ENCODE measurements around the gene CD7.

Gene CD7

GRCh38 chr17:82330322-82331239 is 13.2 kb upstream of the CD7 start:
- TF ChIP-seq, protein P1, sequence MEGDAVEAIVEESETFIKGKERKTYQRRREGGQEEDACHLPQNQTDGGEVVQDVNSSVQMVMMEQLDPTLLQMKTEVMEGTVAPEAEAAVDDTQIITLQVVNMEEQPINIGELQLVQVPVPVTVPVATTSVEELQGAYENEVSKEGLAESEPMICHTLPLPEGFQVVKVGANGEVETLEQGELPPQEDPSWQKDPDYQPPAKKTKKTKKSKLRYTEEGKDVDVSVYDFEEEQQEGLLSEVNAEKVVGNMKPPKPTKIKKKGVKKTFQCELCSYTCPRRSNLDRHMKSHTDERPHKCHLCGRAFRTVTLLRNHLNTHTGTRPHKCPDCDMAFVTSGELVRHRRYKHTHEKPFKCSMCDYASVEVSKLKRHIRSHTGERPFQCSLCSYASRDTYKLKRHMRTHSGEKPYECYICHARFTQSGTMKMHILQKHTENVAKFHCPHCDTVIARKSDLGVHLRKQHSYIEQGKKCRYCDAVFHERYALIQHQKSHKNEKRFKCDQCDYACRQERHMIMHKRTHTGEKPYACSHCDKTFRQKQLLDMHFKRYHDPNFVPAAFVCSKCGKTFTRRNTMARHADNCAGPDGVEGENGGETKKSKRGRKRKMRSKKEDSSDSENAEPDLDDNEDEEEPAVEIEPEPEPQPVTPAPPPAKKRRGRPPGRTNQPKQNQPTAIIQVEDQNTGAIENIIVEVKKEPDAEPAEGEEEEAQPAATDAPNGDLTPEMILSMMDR (conservative IDR thresholded peaks at IDR 0.05; ENCODE audit: low read depth, low read length) = no peak
- no peak for DNase-seq (ENCODE audit: low read depth)
- H3K4me3 ChIP-seq (ENCODE audit: low read length) = no peak overlapping the region

DNA sequence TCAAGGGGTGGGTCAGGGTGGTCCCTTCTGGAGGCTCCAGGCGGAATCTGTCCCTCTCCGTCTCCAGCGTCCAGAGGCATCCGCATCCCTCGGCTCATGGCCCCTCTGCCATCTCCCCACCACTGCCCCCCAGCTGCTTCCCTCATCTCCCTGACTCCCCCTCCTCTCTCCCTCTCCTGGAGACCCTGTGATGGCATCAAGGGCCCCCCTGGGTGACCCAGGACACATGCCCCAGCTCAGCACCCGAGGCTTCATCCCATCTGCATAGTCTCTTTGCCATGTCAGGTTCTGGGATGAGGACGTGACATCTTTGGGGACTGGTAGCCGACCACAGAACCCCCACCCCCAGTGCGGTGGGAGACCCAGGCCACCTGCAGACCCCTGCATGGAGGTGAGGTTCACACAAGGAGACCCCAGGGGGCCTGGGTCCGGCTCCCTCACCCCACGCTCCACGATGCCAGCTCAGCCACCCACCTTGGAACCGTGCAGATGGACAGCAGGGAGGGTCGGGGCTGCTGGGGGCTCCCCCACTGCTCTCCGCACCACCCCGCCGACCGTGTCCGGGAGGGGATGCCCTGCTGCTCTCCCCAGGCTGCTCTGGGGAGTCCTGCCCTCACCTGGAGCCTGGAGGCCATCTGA is 12.4 kb upstream of the CD7 start:
- no peak for DNase-seq (ENCODE audit: low read depth)
- TF ChIP-seq, protein P1 (conservative IDR thresholded peaks at IDR 0.05; ENCODE audit: low read depth, low read length) = no peak
- H3K4me3 ChIP-seq (ENCODE audit: low read length) = no peak overlapping the region

- TF ChIP-seq, protein P1 (conservative IDR thresholded peaks at IDR 0.05; ENCODE audit: low read depth, low read length) = no peak
- DNase-seq (ENCODE audit: low read depth) = no peak
- no peak overlapping the region for H3K4me3 ChIP-seq (ENCODE audit: low read length)
These were observed 11.6 kb upstream of the CD7 start for GRCh38 chr17:82328994-82329507.

DNA sequence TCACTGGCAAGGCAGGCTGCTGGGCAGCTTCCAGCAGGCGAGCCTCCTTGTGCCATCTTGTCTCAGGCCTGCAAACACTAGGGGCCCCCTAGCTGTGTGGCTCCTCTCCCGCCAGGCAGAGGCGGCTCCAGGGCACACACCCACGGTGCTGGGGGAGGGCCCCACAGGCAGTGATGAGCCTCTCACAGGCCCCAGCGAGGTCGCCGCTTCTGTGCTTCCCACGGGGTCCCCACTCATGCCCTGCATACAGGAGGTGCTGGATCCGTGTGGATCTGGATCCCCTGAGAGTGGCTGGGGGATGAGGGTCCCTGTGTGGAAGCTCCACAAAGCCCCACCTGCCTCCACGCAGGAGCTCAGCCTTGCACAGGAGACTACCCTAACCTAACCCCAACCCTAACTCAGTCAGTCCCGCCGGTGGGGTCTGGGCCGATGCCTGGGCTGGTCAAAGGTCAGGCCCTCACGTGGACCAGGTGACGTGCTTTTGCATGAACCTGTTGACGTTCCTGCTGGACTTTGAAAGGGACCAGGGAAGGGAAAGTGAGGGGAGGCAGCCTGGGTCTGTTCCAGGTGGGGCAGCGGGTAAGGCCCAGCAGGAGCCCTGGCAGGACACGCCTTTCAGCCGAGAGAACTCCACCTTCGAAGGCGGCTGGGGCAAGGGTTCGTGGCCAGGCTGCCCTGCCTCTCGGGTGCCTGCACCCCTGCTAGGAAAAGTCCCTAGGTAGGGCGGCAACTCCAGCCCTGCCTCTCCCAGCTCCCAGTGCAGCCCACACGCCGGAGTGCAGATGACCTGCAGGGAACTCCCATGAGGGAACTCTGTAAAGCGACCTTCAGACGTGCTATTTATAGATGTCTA is 11.0 kb upstream of the CD7 start:
- no peak overlapping the region for H3K4me3 ChIP-seq (ENCODE audit: low read length)
- DNase-seq (ENCODE audit: low read depth) = no peak
- TF ChIP-seq, protein P1 (conservative IDR thresholded peaks at IDR 0.05; ENCODE audit: low read depth, low read length) = no peak

- TF ChIP-seq, protein P1 (conservative IDR thresholded peaks at IDR 0.05; ENCODE audit: low read depth, low read length) = no peak
- no peak for DNase-seq (ENCODE audit: low read depth)
- no peak overlapping the region for H3K4me3 ChIP-seq (ENCODE audit: low read length)
These were observed 10.3 kb upstream of the CD7 start for GRCh38 chr17:82327757-82328140.

DNA sequence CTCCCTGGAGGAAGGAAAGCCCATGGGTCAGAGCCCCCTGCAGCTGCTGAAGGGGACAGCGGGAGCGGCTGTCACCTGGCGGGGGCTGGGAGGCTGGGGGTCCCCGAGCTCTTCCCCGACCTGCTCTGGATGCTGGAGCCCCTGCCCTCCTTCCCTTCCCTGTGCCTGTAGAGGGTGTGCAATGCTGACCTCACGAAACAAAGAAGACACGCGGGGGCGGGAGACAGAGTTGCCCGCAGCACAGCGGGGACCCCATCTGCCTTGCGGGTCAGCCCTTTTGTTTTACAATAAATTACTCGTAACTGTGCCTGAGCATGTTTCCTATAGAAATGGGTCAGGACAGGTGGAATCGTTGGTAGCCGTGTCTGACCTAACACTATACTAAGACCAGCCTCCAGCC is 9.9 kb upstream of the CD7 start:
- TF ChIP-seq, protein P1 (conservative IDR thresholded peaks at IDR 0.05; ENCODE audit: low read depth, low read length) = no peak
- H3K4me3 ChIP-seq (ENCODE audit: low read length) = no peak overlapping the region
- no peak for DNase-seq (ENCODE audit: low read depth)

Data from retinal pigment epithelial cell (primary cell).